ENCODE measurements around the gene SETMAR. TPM values are rescaled to one million over a fixed set of nuclear protein-coding genes. Genes with fewer than 3 reads are reported as not detected.

SETMAR gene
- total and polyA plus RNA-seq, 2 of the 13 experiments (the other 11 are each of a cell fraction or from before 2014, with no cell fraction given): 7.0 to 16.7 TPM

- TF ChIP-seq ZNF773 (CRISPR knock-in tag; IDR thresholded peaks at IDR 0.05; ENCODE audit: borderline replicate concordance) (no peak), ZNF441 (CRISPR knock-in tag; IDR thresholded peaks at IDR 0.05; ENCODE audit: borderline replicate concordance) (no peak), DR1 (CRISPR knock-in tag; IDR thresholded peaks at IDR 0.05) (no peak)
Measured at GRCh38 chr3:4261406-4261805, 41.8 kb upstream of the SETMAR start (continued).

GRCh38 chr3:4264040-4264439 is 39.1 kb upstream of the SETMAR start:
- Histone ChIP-seq H3K36me3 (replicated peaks in 1 of 2; ENCODE audit: control insufficient read depth in 1 of 2, insufficient read depth in 2 of 2, low read length in 2 of 2) (no peaks in the 10 kb centered on the region), H4K20me1 (ENCODE audit: insufficient read depth, low read length) (no peaks in the 10 kb centered on the region), H3K4me1 (ENCODE audit: insufficient read depth, low read length) (no peaks in the 10 kb centered on the region), H3K79me2 (ENCODE audit: insufficient read depth, low read length) (no peaks in the 10 kb centered on the region), H2AFZ (ENCODE audit: low read length) (no peak overlapping the region), H3K4me3 (replicated peaks in 1 of 3; ENCODE audit: insufficient read depth in 1 of 3, low read depth in 2 of 3, low read length in 3 of 3) (no peak overlapping the region), H3K9ac (ENCODE audit: insufficient read depth, low read depth, low read length) (no peak overlapping the region), H3K9me3 (ENCODE audit: low read length) (no peaks in the 10 kb centered on the region), H3K4me2 (ENCODE audit: low read depth, low read length) (no peak overlapping the region), H3K27ac (ENCODE audit: extremely low read length, insufficient read depth, low read length) (no peak overlapping the region), H3K27me3 (ENCODE audit: control insufficient read depth in 1 of 2, insufficient read depth in 2 of 2, low read length in 2 of 2) (no peaks in the 10 kb centered on the region)
- ATAC-seq (no peak), DNase-seq (ENCODE audit: low spot score) (no peak), FAIRE-seq (no peak)
- TF ChIP-seq, protein P1, sequence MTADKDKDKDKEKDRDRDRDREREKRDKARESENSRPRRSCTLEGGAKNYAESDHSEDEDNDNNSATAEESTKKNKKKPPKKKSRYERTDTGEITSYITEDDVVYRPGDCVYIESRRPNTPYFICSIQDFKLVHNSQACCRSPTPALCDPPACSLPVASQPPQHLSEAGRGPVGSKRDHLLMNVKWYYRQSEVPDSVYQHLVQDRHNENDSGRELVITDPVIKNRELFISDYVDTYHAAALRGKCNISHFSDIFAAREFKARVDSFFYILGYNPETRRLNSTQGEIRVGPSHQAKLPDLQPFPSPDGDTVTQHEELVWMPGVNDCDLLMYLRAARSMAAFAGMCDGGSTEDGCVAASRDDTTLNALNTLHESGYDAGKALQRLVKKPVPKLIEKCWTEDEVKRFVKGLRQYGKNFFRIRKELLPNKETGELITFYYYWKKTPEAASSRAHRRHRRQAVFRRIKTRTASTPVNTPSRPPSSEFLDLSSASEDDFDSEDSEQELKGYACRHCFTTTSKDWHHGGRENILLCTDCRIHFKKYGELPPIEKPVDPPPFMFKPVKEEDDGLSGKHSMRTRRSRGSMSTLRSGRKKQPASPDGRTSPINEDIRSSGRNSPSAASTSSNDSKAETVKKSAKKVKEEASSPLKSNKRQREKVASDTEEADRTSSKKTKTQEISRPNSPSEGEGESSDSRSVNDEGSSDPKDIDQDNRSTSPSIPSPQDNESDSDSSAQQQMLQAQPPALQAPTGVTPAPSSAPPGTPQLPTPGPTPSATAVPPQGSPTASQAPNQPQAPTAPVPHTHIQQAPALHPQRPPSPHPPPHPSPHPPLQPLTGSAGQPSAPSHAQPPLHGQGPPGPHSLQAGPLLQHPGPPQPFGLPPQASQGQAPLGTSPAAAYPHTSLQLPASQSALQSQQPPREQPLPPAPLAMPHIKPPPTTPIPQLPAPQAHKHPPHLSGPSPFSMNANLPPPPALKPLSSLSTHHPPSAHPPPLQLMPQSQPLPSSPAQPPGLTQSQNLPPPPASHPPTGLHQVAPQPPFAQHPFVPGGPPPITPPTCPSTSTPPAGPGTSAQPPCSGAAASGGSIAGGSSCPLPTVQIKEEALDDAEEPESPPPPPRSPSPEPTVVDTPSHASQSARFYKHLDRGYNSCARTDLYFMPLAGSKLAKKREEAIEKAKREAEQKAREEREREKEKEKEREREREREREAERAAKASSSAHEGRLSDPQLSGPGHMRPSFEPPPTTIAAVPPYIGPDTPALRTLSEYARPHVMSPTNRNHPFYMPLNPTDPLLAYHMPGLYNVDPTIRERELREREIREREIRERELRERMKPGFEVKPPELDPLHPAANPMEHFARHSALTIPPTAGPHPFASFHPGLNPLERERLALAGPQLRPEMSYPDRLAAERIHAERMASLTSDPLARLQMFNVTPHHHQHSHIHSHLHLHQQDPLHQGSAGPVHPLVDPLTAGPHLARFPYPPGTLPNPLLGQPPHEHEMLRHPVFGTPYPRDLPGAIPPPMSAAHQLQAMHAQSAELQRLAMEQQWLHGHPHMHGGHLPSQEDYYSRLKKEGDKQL (CRISPR knock-in tag; IDR thresholded peaks at IDR 0.05; ENCODE audit: low read depth): no peak
- TF ChIP-seq MAFK (conservative IDR thresholded peaks at IDR 0.05 in 1 of 2, IDR thresholded peaks at IDR 0.05 in 1 of 2; ENCODE audit: low read length in 2 of 2): peak; percentile 99 to 100
- TF ChIP-seq ZNF326 (CRISPR knock-in tag; IDR thresholded peaks at IDR 0.05; ENCODE audit: borderline replicate concordance): no peak
- peak; percentile 73; the same call in 1 of the 2 replicates for TF ChIP-seq MAFG (CRISPR knock-in tag; IDR thresholded peaks at IDR 0.05)
- TF ChIP-seq RFX5 (IDR thresholded peaks at IDR 0.05; ENCODE audit: low read depth, low read length): 0 out of 2 replicates have a peak, but pooled peaks have one; percentile 18
- TF ChIP-seq DNMT3B (CRISPR knock-in tag; conservative IDR thresholded peaks at IDR 0.05): no peak
- peak; percentile 99 for TF ChIP-seq MAFF (IDR thresholded peaks at IDR 0.05; ENCODE audit: low read depth, low read length)
- intact Hi-C loops (cut with micrococcal nuclease; ENCODE audit: unreplicated experiment): no loop called here
- in situ Hi-C loops (cut with HindIII; ENCODE audit: extremely low pct_ligation_motif_present, low pct_unique_long_range_greater_than_20kb): no loop called here
- no TSS peak for BruUV-seq (replicated peaks)
- POLR2A ChIA-PET: no interaction called here
- CTCF ChIA-PET (ENCODE audit: low intra/inter-chr PET ratio, low total read pairs): no interaction called here
- 77% methylated on average over 6 of the region's 6 CpGs for WGBS (ENCODE audit: low lambda C conversion rate)
